HAP-1 (cell line): ENCODE results near the gene SLC5A1.

Experiments used
- DNase-seq, 2 experiments: peaks; one replicate each; pipeline ENCODE4 v3.0.0-alpha.2; 2016 to 2020; ENCODE audit warnings: low spot score in 2 of 2
- H3K27me3 ChIP-seq: fragments of 250-450 bp; sonication (Bioruptor Pico); 2 replicates; pipeline ENCODE4 v1.5.1; 2020; ENCODE audit warnings: low read depth, mild to moderate bottlenecking, moderate library complexity
- H3K36me3 ChIP-seq: fragments of 250-450 bp; sonication (Bioruptor Pico); replicated peaks from 2 replicates; pipeline ENCODE4 v1.5.1; 2020; ENCODE audit warnings: mild to moderate bottlenecking
- H3K4me1 ChIP-seq: fragments of 250-450 bp; sonication (Bioruptor Pico); 2 replicates; pipeline ENCODE4 v1.5.1; 2020; ENCODE audit warnings: mild to moderate bottlenecking
- H3K4me3 ChIP-seq: fragments of 250-450 bp; sonication (Bioruptor Pico); 2 replicates; pipeline ENCODE4 v1.5.1; 2020; ENCODE audit warnings: mild to moderate bottlenecking, moderate library complexity
- H3K9me3 ChIP-seq: fragments of 250-450 bp; sonication (Bioruptor Pico); 2 replicates; pipeline ENCODE4 v1.5.1; 2020; ENCODE audit warnings: mild to moderate bottlenecking, moderate library complexity
- in situ Hi-C: fragments of 300-500 bp; cut with MboI; formaldehyde crosslinking; loops from 3 replicates; pipeline ENCODE4 v1.14.3; 2020; ENCODE audit warnings: low sequenced_read_pairs, inconsistent platforms, mixed read lengths

SLC5A1 gene

DNA sequence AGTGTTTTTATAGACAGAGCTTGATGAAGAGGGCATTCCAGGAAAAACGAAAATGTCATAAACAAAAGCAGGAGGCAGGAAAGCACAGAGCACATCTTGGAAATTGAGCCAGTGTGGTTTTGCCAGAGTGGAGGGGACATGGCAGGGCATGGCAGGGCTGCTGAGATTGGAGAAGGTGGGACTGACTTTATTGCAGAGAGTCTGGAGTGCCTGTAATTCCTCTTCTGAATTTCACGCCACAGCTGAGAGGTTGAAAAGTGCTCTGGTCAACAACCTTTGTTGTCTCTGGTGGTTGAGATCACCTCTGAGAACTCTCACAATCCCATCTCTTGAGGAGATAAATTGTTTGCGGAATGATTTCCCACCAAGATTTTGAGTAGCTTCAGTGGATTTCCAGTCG, 16.4 kb downstream of the SLC5A1 start:
- in situ Hi-C loops = no loop called here
- no peak for DNase-seq

DNA sequence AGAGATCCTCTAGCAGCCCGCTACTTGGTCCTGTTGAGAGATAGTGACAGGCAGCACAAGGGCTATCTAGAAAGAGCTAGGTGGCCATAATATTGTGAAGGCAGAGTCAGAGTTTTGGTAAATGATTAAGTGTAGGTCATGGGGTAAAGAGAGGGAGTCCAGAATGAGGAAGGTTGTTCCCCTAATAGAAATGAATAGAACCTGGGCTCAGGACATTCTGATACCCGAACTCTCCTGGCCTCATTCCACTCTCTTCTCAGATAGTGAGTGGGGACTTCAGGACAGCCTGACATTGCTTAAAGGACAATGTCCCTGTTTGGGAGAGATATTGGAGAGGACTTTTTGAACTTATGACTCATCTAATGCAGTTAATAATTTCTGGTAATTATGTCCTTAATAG, 20.6 kb downstream of the SLC5A1 start:
- in situ Hi-C loops = no loop called here
- H3K4me1 ChIP-seq = no peaks in the 10 kb centered on the region
- H3K4me3 ChIP-seq = no peak overlapping the region

More for the DNA sequence above, 16.4 kb downstream of the SLC5A1 start:
- Histone ChIP-seq H3K27me3 (peaks cover 3% of the 10 kb centered on the region; the same call in 1 of the 2 replicates), H3K4me1 (no peaks in the 10 kb centered on the region), H3K9me3 (no peaks in the 10 kb centered on the region), H3K4me3 (no peak overlapping the region), H3K36me3 (no peaks in the 10 kb centered on the region)

DNA sequence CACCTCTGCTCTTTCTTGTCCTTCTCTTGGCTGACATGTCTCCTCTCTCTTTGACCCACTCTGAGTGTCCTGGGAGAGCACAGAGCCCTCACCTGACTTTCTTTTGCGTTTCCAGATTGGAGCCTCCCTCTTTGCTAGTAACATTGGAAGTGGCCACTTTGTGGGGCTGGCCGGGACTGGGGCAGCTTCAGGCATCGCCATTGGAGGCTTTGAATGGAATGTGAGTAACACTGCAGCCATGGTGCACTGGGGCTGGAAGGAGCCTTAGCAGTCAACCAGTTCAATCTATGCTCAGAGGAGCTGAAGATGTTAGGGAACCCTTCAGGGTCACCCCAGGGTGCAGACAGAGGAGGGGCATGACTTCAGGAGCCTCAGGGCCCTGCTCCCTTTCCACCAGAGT, 23.8 kb downstream of the SLC5A1 start:
- H3K4me3 ChIP-seq = no peak overlapping the region
- DNase-seq = no peak
- H3K27me3 ChIP-seq = peaks cover 16% of the 10 kb centered on the region
- in situ Hi-C loops = no loop called here
- H3K9me3 ChIP-seq = no peaks in the 10 kb centered on the region
- H3K4me1 ChIP-seq = no peaks in the 10 kb centered on the region
- no peaks in the 10 kb centered on the region for H3K36me3 ChIP-seq

More for the DNA sequence above, 20.6 kb downstream of the SLC5A1 start:
- Histone ChIP-seq H3K27me3 (peaks cover 6% of the 10 kb centered on the region; the same call in 1 of the 2 replicates), H3K9me3 (no peaks in the 10 kb centered on the region), H3K36me3 (no peaks in the 10 kb centered on the region)
- DNase-seq = no peak

DNA sequence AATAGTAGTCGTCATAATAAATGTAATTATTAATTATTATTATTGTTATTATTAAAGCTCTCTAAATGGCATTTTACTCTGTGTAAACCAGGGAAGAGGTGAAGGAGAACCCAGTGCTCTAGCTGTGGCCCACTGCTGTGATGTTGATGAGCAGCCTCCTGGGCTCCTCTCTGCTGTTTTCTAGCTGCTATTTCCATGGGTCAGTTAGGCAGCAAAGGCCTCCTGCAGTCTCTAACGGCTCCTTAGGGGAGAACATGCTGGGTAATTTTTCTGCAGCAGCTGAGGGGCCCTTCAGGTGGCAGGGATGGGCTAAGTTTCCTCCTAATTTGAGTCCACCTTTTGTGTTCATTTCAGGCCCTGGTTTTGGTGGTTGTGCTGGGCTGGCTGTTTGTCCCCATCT, 24.6 kb downstream of the SLC5A1 start:
- in situ Hi-C loops = no loop called here
- Histone ChIP-seq H3K4me3 (no peak overlapping the region), H3K36me3 (no peaks in the 10 kb centered on the region)

DNA sequence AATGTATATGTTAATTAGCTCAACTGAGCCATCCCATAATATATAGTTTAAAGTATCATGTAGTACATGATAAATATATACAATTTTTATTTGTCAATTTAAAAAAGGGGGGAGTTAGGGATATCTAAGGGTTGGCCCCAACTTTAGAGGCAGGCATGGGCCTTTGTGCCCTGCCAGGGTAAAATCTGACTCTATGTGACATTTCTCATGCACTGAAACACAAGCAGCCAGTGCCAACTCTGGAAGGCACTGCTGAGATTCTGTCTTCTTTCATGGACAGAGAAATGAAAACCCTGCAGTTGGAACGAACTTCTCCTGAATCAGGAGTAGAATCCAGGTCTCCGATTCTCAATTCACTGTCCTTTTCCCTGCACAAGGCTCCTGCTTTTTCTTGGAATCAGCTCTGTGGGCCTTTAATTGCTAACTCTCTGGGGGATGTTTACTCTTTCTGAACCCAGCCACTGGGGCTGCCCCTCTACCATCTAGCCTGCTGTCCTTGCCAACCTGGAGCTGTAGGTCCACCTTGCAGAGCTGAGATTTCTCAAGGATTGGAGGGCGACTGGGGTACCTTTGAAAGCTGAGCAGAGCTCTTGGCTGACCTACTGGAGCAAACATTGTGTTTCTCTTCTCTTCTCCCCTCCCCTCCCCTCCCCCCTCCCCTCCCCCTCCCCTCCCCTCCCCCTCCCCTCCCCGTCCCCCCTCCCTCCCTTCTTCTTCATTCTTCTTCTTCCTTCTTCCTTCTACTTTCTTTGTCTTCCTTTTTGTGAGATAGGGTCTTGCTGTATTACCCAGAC, 26.7 kb downstream of the SLC5A1 start:
- in situ Hi-C loops = no loop called here
- Histone ChIP-seq H3K4me1 (no peaks in the 10 kb centered on the region), H3K4me3 (no peak overlapping the region), H3K36me3 (no peaks in the 10 kb centered on the region), H3K27me3 (peaks cover 27% of the 10 kb centered on the region), H3K9me3 (no peaks in the 10 kb centered on the region)
- no peak for DNase-seq

More for the DNA sequence above, 24.6 kb downstream of the SLC5A1 start:
- H3K27me3 ChIP-seq = peaks cover 23% of the 10 kb centered on the region
- H3K9me3 ChIP-seq = no peaks in the 10 kb centered on the region
- no peaks in the 10 kb centered on the region for H3K4me1 ChIP-seq
- DNase-seq = no peak

DNA sequence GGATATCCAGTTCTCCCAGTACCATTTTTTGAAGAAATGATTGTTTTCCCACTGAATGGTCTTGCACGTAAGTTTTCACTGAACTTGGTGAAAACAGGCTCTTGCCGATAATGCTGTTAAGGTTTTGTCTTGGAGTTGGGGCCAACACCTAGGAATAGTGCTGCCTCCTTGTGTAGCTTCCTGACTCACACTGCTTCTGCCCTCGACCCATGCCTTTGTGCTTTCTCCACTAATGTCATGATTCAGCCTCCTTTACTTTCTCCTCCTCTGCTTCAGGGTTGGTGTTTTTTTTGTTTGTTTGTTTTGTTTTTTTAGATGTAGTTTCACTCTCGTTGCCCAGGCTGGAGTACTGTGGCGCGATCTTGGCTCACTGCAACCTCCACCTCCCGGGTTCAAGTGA, 30.2 kb downstream of the SLC5A1 start:
- DNase-seq = no peak
- H3K4me3 ChIP-seq = no peak overlapping the region
- no peaks in the 10 kb centered on the region; the same call in 1 of the 2 replicates for H3K4me1 ChIP-seq
- H3K36me3 ChIP-seq = no peaks in the 10 kb centered on the region
- no peaks in the 10 kb centered on the region for H3K9me3 ChIP-seq
- peaks cover 41% of the 10 kb centered on the region for H3K27me3 ChIP-seq
- in situ Hi-C loops = no loop called here

DNA sequence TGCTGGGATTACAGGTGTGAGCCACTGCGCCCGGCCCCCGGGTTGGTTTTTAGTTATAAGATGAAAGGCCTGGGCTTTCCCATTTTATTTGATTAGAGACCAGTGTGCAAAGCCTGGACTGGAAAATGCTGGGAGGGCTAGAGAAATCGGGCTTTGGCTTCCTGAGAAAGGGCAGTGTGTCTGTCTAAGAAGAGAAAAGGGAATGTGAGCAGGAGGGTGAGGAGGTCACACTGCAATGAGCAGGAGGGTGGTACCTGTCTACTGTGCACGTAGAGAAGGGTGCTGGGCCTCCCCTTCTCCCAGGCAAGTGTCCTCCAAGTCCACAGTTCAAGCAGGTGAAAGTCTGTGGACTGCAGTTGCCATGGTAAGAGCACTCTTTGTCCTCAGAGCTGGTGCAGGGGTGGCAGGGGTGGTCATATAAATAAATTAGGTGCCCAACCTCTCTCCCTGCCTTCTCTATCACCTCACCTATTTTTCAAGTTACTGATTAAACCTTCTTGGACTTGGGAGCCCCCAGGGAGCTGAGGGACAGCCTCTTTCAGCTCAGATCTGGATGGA, 30.8 kb downstream of the SLC5A1 start:
- no peaks in the 10 kb centered on the region; the same call in 1 of the 2 replicates for H3K4me1 ChIP-seq

DNA sequence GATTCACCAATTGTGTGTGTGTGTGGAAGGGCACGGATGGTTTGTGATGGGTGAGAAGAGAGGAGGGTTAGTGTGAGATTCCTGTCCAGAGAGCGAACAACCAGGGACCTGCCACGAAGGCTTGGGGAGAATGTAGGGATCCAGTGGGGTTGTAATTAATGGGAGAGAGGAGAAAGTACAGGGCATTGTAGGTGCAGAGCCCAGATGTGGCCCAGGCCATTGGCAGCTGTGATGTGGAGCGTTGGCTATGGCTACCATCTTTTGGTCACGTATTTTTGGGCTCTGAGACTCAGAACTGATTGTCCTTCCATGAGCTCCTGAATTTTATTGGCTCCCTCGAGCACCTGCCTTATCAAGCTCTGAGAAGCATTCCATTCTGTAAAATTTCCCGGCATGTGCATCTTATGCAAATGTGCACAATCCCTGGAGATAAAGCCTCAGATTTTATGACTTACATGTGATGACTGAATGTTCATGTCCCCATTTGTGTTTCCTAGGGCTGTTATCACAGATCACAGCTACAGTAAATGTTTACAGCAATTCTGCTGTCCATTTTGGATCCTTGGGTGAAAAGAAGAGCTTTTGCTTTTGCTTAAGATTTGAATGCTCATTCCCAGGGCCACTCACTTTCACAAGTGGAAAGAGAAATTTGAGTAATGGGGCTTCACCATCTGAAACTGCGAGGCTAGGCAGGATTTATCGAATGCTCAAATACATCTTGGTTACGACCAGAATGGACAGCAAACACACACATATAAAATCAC, 33.1 kb downstream of the SLC5A1 start:
- no peak for DNase-seq
- H3K9me3 ChIP-seq = no peaks in the 10 kb centered on the region
- H3K36me3 ChIP-seq = no peaks in the 10 kb centered on the region
- H3K4me1 ChIP-seq = no peaks in the 10 kb centered on the region; the same call in 1 of the 2 replicates
- peaks cover 33% of the 10 kb centered on the region for H3K27me3 ChIP-seq
- in situ Hi-C loops = no loop called here
- H3K4me3 ChIP-seq = no peak overlapping the region

More for the DNA sequence above, 30.8 kb downstream of the SLC5A1 start:
- no peaks in the 10 kb centered on the region for H3K9me3 ChIP-seq
- H3K36me3 ChIP-seq = no peaks in the 10 kb centered on the region
- DNase-seq = no peak
- in situ Hi-C loops = no loop called here
- peaks cover 38% of the 10 kb centered on the region for H3K27me3 ChIP-seq
- no peak overlapping the region for H3K4me3 ChIP-seq

DNA sequence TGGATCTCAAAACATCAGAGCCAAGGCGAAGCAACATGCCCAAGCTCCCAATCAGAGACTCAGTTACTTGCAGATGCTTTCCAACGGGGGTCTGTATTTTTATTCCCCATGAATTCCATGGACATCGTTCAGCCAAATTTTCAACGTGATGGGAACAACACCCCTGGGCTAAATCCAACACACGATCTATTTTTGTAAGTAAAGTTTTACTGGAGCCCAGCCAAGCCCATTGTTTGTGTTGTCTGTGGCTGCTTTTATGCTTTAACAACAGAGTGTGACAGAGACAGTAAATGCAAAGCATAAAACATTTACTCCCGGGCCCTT, 33.7 kb downstream of the SLC5A1 start:
- H3K4me3 ChIP-seq = no peak overlapping the region
- H3K27me3 ChIP-seq = peaks cover 31% of the 10 kb centered on the region
- in situ Hi-C loops = no loop called here
- H3K36me3 ChIP-seq = no peaks in the 10 kb centered on the region
- no peaks in the 10 kb centered on the region for H3K9me3 ChIP-seq
- peak in 1 of 2 experiments; percentile 28 for DNase-seq
- no peaks in the 10 kb centered on the region; the same call in 1 of the 2 replicates for H3K4me1 ChIP-seq

DNA sequence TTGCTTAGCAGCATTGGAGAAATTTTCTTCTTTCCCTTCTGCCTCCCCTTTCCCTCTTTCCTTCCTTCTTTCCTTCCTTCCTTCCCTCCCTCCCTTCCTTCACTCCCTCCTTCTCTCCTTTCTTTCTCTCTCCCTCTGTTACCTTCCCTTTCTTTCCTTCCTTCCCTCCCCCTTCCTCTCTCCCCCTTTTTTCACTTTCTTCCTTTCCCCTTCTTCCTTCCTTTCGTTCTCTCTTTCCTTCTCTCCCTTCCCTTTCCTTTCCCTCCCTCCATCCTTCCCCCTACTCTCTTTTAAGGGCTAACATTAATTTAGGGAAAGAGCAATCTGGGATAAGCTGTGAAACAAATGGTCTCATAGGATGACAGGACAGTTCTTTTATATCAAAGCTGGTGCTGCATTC, 34.1 kb downstream of the SLC5A1 start:
- no peaks in the 10 kb centered on the region for H3K9me3 ChIP-seq
- DNase-seq = no peak
- H3K4me3 ChIP-seq = no peak overlapping the region
- in situ Hi-C loops = no loop called here
- H3K36me3 ChIP-seq = no peaks in the 10 kb centered on the region
- H3K4me1 ChIP-seq = no peaks in the 10 kb centered on the region; the same call in 1 of the 2 replicates
- peaks cover 27% of the 10 kb centered on the region for H3K27me3 ChIP-seq

DNA sequence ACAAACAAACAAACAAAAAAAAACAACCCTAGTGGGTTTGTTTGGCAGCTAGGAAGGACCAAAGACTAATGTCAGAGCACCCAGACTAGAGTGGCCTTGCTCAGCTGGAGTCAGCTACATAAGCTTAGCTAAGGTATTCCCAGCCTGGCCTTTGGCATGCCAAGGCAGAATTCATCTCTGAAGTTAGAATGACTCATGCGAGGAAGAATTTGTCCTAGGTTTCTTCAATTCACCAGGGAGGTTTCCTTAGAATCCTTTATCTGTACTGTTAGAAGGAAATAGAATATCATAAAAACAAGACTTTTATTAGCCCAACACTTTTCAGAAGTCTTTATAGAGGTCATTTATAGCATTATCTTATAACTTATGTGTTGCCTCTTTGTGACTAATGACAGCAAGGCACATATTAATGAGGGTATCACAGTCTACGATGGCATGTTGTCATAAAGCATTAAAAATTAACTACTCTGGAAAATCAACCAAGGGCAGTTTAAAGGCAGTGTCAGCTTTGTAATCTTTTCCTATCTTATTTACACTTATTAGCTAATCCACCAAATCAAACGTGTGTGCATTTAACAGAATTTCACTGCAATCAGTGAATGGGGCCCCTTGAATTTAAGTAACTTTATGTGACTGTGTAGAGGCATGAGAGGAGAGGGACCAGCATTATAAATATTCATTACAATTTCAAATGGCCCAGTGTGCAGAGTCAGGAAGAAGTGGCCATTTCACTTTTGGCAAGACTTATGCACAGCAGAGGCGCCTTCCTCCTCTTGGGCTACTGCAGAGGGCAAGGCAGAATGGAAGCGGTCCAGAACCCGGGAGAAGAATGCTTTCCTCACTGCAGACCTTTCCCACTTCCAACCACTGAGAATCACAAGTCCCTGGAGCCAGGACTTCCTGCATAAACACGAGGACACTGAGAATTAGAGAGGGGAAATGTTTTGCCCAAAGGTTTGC, 36.3 kb downstream of the SLC5A1 start:
- H3K4me1 ChIP-seq = no peaks in the 10 kb centered on the region; the same call in 1 of the 2 replicates
- H3K9me3 ChIP-seq = no peaks in the 10 kb centered on the region
- H3K4me3 ChIP-seq = no peak overlapping the region
- in situ Hi-C loops = loop anchor here (10.0 kb wide), 1 partner anchor 105 kb away; no protein-coding TSS in a partner anchor
- no peak for DNase-seq
- no peaks in the 10 kb centered on the region for H3K36me3 ChIP-seq
- peaks cover 18% of the 10 kb centered on the region for H3K27me3 ChIP-seq

DNA sequence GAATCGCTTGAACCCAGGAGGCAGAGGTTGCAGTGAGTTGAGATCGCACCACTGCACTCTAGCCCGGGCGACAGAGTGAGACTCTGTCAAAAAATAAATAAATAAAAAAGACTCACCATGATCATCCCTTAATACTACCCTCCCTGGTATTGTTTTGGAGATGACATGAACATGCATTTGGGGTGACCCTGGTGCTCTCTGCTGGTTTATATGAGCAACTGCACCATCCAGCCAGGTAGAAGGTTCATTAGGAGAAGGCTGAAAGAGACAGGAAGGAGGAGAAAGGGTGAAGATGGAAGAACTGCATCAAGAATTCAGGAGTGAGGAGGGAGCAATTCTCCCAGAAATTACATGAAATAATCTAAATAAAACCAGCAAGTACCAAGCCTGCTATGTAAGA, 37.8 kb downstream of the SLC5A1 start:
- Histone ChIP-seq H3K4me3 (no peak overlapping the region), H3K36me3 (no peaks in the 10 kb centered on the region), H3K9me3 (no peaks in the 10 kb centered on the region), H3K4me1 (no peaks in the 10 kb centered on the region; the same call in 1 of the 2 replicates), H3K27me3 (peaks cover 9% of the 10 kb centered on the region)
- DNase-seq = peak; percentile 42 to 70
- in situ Hi-C loops = loop anchor here (10.0 kb wide), 1 partner anchor 106 kb away; no protein-coding TSS in a partner anchor

DNA sequence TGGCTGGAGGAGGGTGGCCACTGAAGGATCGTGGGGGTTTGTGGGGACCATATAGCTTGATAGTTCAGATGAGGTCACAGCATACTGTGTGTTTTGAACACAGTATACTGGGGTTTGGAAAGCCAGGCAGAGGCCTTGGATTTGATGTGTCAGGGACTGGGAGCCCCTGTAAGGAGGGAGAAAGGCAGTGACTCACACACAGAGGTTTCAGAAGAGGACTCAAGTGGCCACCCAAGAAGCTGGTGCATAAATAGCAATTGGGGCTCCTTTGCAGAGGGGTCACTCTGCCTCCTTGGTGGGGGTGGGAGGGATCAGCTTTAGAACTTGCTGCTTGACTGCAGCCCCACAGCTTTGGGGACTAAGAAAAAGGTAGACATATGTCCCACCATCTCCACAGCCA, 39.3 kb downstream of the SLC5A1 start:
- in situ Hi-C loops = loop anchor here (10.0 kb wide), 1 partner anchor 108 kb away; no protein-coding TSS in a partner anchor
- no peak for DNase-seq
- H3K27me3 ChIP-seq = peaks cover 7% of the 10 kb centered on the region
- no peak overlapping the region for H3K4me3 ChIP-seq
- no peaks in the 10 kb centered on the region for H3K4me1 ChIP-seq
- H3K9me3 ChIP-seq = no peaks in the 10 kb centered on the region
- no peaks in the 10 kb centered on the region for H3K36me3 ChIP-seq
